BJ (cell line): ENCODE data around the gene RANBP17. TPM values are rescaled to one million over a fixed set of nuclear protein-coding genes. Genes with fewer than 3 reads are reported as not detected.

ENCODE experiments used
- CTCF ChIA-PET: fragments of 350-600 bp; formaldehyde crosslinking; extraction: SDS; loops from one replicate; lab custom pipeline; 2021; ENCODE audit warnings: antibody characterized with exemption, inconsistent platforms; lab: Yijun Ruan, JAX
- POLR2A ChIA-PET: fragments of 300-600 bp; sonication (Branson Sonifier 250); formaldehyde crosslinking; extraction: SDS; loops from one replicate; lab custom pipeline; 2021; ENCODE audit warnings: antibody characterized with exemption; lab: Charles Lee
- DNase-seq: peaks from one replicate; pipeline ENCODE4 v3.0.0-alpha.2; 2011; ENCODE audit warnings: low read depth
- H3K27me3 ChIP-seq: 2 replicates; pipeline ENCODE4 v1.6.0; 2011; ENCODE audit warnings: low read length; ENCODE audit not compliant: control insufficient read depth, insufficient read depth
- H3K36me3 ChIP-seq: 2 replicates; pipeline ENCODE4 v1.5.1; 2011; ENCODE audit warnings: low read length; ENCODE audit not compliant: control insufficient read depth, insufficient read depth
- H3K4me3 ChIP-seq: 2 replicates; pipeline ENCODE4 v1.5.1; 2011; ENCODE audit warnings: low read depth, mild to moderate bottlenecking, control low read depth, low read length
- polyA plus RNA-seq: library from polyadenylated mRNA; depleted of rRNA; stranded (reverse); fragments of >200 nt; gene quantifications from 2 replicates; pipeline ENCODE4 v1.2.3, GENCODE V29; 2011
- TF ChIP-seq, protein P1 (sequence below): IDR thresholded peaks from 2 replicates; pipeline ENCODE4 v1.5.1; 2011; ENCODE audit warnings: low read depth, mild to moderate bottlenecking, control low read depth, inconsistent platforms, low read length, moderate library complexity; ENCODE audit not compliant: insufficient read depth

Gene RANBP17
- polyA plus RNA-seq, 1 experiment: 10.5 TPM

DNA sequence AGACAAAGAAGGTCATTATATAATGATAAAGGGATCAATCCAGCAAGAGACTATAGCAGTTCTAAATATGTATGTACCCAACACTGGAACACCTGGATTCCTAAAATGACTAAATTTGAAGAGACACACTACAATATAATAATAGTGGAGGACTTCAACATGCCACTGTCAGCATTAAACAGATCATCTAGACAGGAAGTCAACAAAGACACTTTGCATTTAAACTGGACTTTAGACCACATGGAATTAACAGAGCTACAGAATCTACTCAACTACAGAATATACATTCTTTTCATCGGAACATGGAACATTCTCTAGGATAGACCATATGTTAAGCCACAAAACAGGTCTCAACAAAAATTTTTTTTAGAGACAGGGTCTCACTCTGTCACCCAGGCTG, 388.9 kb downstream of the RANBP17 start:
- Histone ChIP-seq H3K4me3 (no peak overlapping the region), H3K27me3 (no peaks in the 10 kb centered on the region), H3K36me3 (0 out of 2 replicates have a peak, but pooled peaks cover 1% of the 10 kb centered on the region)
- TF ChIP-seq, protein P1, sequence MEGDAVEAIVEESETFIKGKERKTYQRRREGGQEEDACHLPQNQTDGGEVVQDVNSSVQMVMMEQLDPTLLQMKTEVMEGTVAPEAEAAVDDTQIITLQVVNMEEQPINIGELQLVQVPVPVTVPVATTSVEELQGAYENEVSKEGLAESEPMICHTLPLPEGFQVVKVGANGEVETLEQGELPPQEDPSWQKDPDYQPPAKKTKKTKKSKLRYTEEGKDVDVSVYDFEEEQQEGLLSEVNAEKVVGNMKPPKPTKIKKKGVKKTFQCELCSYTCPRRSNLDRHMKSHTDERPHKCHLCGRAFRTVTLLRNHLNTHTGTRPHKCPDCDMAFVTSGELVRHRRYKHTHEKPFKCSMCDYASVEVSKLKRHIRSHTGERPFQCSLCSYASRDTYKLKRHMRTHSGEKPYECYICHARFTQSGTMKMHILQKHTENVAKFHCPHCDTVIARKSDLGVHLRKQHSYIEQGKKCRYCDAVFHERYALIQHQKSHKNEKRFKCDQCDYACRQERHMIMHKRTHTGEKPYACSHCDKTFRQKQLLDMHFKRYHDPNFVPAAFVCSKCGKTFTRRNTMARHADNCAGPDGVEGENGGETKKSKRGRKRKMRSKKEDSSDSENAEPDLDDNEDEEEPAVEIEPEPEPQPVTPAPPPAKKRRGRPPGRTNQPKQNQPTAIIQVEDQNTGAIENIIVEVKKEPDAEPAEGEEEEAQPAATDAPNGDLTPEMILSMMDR: no peak
- POLR2A ChIA-PET: no interaction called here
- CTCF ChIA-PET: no interaction called here
- no peak for DNase-seq

DNA sequence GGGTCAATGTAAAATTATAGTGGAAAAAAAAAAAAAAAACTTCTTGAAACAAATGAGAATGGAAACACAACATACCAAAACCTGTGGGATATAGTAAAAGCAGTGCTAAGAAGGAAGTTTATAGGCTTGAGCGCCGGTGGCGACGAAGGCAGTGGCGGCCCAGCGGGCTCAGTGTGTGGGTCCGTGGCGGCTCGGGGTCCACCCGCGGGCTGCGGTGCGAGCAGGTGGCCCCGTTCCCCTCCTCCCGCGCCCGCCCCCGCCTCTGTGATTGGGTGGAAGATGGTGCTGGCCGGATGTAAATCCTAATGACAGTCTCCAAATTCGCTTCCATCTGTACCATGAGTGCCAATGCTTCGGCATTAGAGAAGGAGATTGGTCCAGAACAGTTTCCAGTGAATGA, 389.7 kb downstream of the RANBP17 start:
- TF ChIP-seq, protein P1: no peak
- no peak for DNase-seq
- no peaks in the 10 kb centered on the region for H3K27me3 ChIP-seq
- CTCF ChIA-PET: no interaction called here
- POLR2A ChIA-PET: no interaction called here
- H3K4me3 ChIP-seq: no peak overlapping the region
- 0 out of 2 replicates have a peak, but pooled peaks cover 1% of the 10 kb centered on the region for H3K36me3 ChIP-seq

DNA sequence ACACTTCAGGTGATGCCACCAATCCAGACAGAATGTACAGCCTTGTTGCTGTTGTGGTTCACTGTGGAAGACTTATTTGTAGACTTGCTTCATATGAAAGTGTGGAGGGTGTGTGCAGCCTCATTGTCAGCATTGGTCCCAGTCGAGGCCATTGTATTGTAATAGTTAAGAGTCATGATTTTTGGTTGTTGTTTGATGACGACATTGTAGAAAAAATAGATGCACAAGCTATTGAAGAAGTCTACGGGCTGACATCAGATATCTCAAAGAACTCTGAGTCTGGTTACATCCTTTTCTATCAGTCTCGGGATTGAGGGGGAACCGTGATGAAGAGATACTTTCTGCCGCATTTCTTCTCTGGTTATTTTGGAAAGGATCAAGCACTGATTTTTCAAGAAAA, 390.9 kb downstream of the RANBP17 start:
- ChIA-PET CTCF (no interaction called here), POLR2A (no interaction called here)
- TF ChIP-seq, protein P1: no peak
- H3K4me3 ChIP-seq: no peak overlapping the region
- no peak for DNase-seq
- H3K36me3 ChIP-seq: 0 out of 2 replicates have a peak, but pooled peaks cover 1% of the 10 kb centered on the region
- H3K27me3 ChIP-seq: no peaks in the 10 kb centered on the region

DNA sequence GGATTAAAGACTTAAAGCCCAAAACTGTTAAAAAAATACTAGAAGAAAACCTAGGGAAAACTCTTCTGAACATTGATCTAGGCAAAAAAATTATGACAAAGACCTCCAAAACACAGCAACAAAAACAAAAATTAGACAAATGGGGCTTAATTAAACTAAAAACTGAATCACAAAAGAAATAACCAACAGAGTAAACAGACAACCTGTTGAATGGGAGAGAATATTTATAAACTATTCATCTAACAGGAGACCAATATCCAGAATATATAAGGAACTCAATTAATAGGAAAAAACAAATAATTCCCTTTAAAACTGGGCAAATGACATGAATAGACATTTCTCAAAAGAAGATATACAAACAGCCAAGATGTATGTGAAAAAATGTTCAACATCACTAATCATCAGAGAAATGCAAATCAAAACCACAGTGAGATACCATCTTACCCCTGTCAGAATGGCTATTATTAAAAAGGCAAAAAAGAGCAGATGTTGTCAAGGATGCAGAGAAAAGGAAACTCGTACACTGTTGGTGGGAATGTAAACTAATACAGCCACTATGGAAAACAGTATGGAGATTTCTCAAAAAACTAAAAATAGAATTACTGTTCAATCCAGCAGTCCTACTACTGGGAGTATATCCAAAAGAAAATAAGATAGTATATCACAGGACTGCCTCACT, 397.1 kb downstream of the RANBP17 start:
- ChIA-PET CTCF (no interaction called here), POLR2A (no interaction called here)
- no peak overlapping the region for H3K4me3 ChIP-seq
- TF ChIP-seq, protein P1: no peak
- H3K27me3 ChIP-seq: no peaks in the 10 kb centered on the region
- H3K36me3 ChIP-seq: no peaks in the 10 kb centered on the region
- no peak for DNase-seq

DNA sequence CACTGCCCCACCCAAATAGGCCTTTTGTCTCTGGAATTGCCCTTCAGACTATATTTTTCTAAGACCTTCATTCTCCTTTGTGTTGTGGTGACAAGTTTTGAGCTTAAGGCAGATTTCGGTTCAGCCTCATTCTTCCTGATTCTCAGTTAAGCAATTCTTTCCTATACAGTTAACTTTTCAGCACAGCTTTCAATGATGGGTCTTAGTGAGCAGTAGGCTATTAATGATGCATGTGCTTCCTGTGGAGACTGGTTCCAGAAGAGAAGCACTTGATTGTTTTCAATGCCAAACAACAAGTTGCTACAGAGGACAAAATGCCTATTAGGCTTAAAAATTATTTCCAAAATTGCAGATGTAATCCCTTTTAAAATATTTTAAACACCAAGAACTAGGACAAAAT, 399.5 kb downstream of the RANBP17 start:
- no peak for DNase-seq
- ChIA-PET POLR2A (interaction anchor here (0.5 kb wide), 1 partner anchor 467 kb away, joined by 3 read pairs; no protein-coding TSS in a partner anchor), CTCF (interaction anchor here (0.6 to 1.0 kb wide), 2 partner anchors 36 to 54 kb away, joined by 3 read pairs; no protein-coding TSS in a partner anchor)
- H3K27me3 ChIP-seq: no peaks in the 10 kb centered on the region
- no peak overlapping the region for H3K4me3 ChIP-seq
- TF ChIP-seq, protein P1: no peak
- no peaks in the 10 kb centered on the region for H3K36me3 ChIP-seq
